HEK293 (cell line): ENCODE data around the gene FAM124A.

ENCODE experiments used
- CTCF ChIA-PET: fragments of 350-600 bp; formaldehyde crosslinking; extraction: SDS; loops from one replicate; lab custom pipeline; 2021; ENCODE audit warnings: antibody characterized with exemption; lab: Yijun Ruan, JAX
- POLR2A ChIA-PET: fragments of 300-600 bp; formaldehyde crosslinking; extraction: SDS; loops from one replicate; lab custom pipeline; 2020; ENCODE audit warnings: antibody characterized with exemption, inconsistent platforms; lab: Yijun Ruan, JAX
- H3K27ac ChIP-seq: fragments of 200-500 bp; sonication (Bioruptor generic); 2 replicates; pipeline ENCODE4 v1.5.1; 2014; ENCODE audit warnings: low read depth, low read length, control low read depth, inconsistent platforms; ENCODE audit errors: extremely low read depth
- H3K36me3 ChIP-seq, 2 experiments: fragments of 200-500 bp in 1 of 2; sonication (Bioruptor generic) in 1 of 2; 1 replicate in 1 of 2; 2 replicates in 1 of 2; pipeline ENCODE4 v1.5.1; 2014 to 2017; ENCODE audit warnings: inconsistent platforms in 2 of 2, low read length in 2 of 2; ENCODE audit not compliant: control insufficient read depth in 2 of 2, insufficient read depth in 1 of 2
- H3K4me1 ChIP-seq: fragments of 200-500 bp; sonication (Bioruptor generic); 2 replicates; pipeline ENCODE4 v1.5.1; 2014; ENCODE audit warnings: mild to moderate bottlenecking, low read length, inconsistent platforms; ENCODE audit not compliant: control insufficient read depth, insufficient read depth
- H3K4me3 ChIP-seq: 2 replicates; pipeline ENCODE4 v1.5.1; 2011; ENCODE audit warnings: low read depth, mild to moderate bottlenecking, control low read depth, low read length, moderate library complexity
- H3K9me3 ChIP-seq: fragments of 200-500 bp; sonication (Bioruptor generic); 2 replicates; pipeline ENCODE4 v1.5.1; 2014; ENCODE audit warnings: low read depth, low read length, inconsistent platforms; ENCODE audit not compliant: control insufficient read depth, insufficient read depth
- REPIN1 ChIP-seq: fragments of 450-650 bp; formaldehyde crosslinking; IDR thresholded peaks from 2 replicates; pipeline ENCODE4 v1.5.1; 2017; ENCODE audit warnings: missing biosample characterization, missing genetic modification characterization, low read depth
- ZBTB11 ChIP-seq: fragments of 450-650 bp; formaldehyde crosslinking; conservative IDR thresholded peaks from 2 replicates; pipeline ENCODE4 v1.5.1; 2016; ENCODE audit warnings: low read depth, missing biosample characterization, missing genetic modification characterization
- ZBTB21 ChIP-seq: fragments of 450-650 bp; formaldehyde crosslinking; IDR thresholded peaks from 2 replicates; pipeline ENCODE4 v1.5.1; 2017; ENCODE audit warnings: missing biosample characterization, missing genetic modification characterization
- ZBTB48 ChIP-seq: fragments of 450-650 bp; formaldehyde crosslinking; IDR thresholded peaks from 2 replicates; pipeline ENCODE4 v1.5.1; 2016; ENCODE audit warnings: missing biosample characterization, missing genetic modification characterization
- ZNF148 ChIP-seq: fragments of 450-650 bp; formaldehyde crosslinking; IDR thresholded peaks from 2 replicates; pipeline ENCODE4 v1.5.0; 2017; ENCODE audit warnings: missing biosample characterization, missing genetic modification characterization, borderline replicate concordance
- ZNF157 ChIP-seq: fragments of 450-650 bp; formaldehyde crosslinking; IDR thresholded peaks from 2 replicates; pipeline ENCODE4 v1.5.1; 2016; ENCODE audit warnings: missing biosample characterization, missing genetic modification characterization
- ZNF18 ChIP-seq: fragments of 450-650 bp; formaldehyde crosslinking; IDR thresholded peaks from 2 replicates; pipeline ENCODE4 v1.5.1; 2016; ENCODE audit warnings: missing biosample characterization, missing genetic modification characterization
- ZNF221 ChIP-seq: fragments of 450-650 bp; formaldehyde crosslinking; IDR thresholded peaks from 2 replicates; pipeline ENCODE4 v1.5.1; 2017; ENCODE audit warnings: missing biosample characterization, missing genetic modification characterization, borderline replicate concordance
- ZNF280C ChIP-seq: fragments of 450-650 bp; formaldehyde crosslinking; IDR thresholded peaks from 2 replicates; pipeline ENCODE4 v1.5.1; 2016; ENCODE audit warnings: missing biosample characterization, missing genetic modification characterization
- ZNF354C ChIP-seq: fragments of 450-650 bp; formaldehyde crosslinking; IDR thresholded peaks from 2 replicates; pipeline ENCODE4 v1.5.1; 2016; ENCODE audit warnings: missing biosample characterization, missing genetic modification characterization, low read depth, borderline replicate concordance
- ZNF416 ChIP-seq: fragments of 450-650 bp; formaldehyde crosslinking; IDR thresholded peaks from 2 replicates; pipeline ENCODE4 v1.5.1; 2016; ENCODE audit warnings: missing biosample characterization, missing genetic modification characterization
- ZNF423 ChIP-seq: fragments of 450-650 bp; formaldehyde crosslinking; IDR thresholded peaks from 2 replicates; pipeline ENCODE4 v1.5.1; 2016; ENCODE audit warnings: missing biosample characterization, missing genetic modification characterization
- ZNF544 ChIP-seq: fragments of 450-650 bp; formaldehyde crosslinking; IDR thresholded peaks from 2 replicates; pipeline ENCODE4 v1.5.0; 2017; ENCODE audit warnings: missing biosample characterization, missing genetic modification characterization
- ZNF585B ChIP-seq: fragments of 450-650 bp; formaldehyde crosslinking; IDR thresholded peaks from 2 replicates; pipeline ENCODE4 v1.5.1; 2016; ENCODE audit warnings: missing biosample characterization, missing genetic modification characterization
- ZNF596 ChIP-seq: fragments of 450-650 bp; IDR thresholded peaks from 2 replicates; pipeline ENCODE4 v1.5.0; 2018; ENCODE audit warnings: missing biosample characterization, mild to moderate bottlenecking, missing genetic modification characterization, moderate library complexity
- ZNF629 ChIP-seq: fragments of 450-650 bp; formaldehyde crosslinking; IDR thresholded peaks from 2 replicates; pipeline ENCODE4 v1.5.1; 2017; ENCODE audit warnings: missing biosample characterization, missing genetic modification characterization
- ZSCAN4 ChIP-seq: fragments of 450-650 bp; formaldehyde crosslinking; IDR thresholded peaks from 2 replicates; pipeline ENCODE4 v1.5.1; 2017; ENCODE audit warnings: missing biosample characterization, missing genetic modification characterization

Gene FAM124A

GRCh38 chr13:51240178-51240577 lies 18.0 kb downstream of the FAM124A start:
- H3K36me3 ChIP-seq, result no peaks in the 10 kb centered on the region
- no peak for TF ChIP-seq ZBTB21 (tag by site-specific recombination)
- no peak for TF ChIP-seq ZNF596 (tag by site-specific recombination)
- TF ChIP-seq ZBTB11 (tag by site-specific recombination), result no peak
- no peak for TF ChIP-seq ZNF157 (tag by site-specific recombination)
- TF ChIP-seq ZBTB48 (tag by site-specific recombination), result no peak
- TF ChIP-seq ZNF18, result no peak
- no peak for TF ChIP-seq REPIN1 (tag by site-specific recombination)
- no peak for TF ChIP-seq ZNF629 (tag by site-specific recombination)
- no peak for TF ChIP-seq ZNF544 (tag by site-specific recombination)
- no peak for TF ChIP-seq ZNF354C (tag by site-specific recombination)
- no peak for TF ChIP-seq ZNF416 (tag by site-specific recombination)
- TF ChIP-seq ZNF585B (tag by site-specific recombination), result no peak
- no peak for TF ChIP-seq ZNF423 (tag by site-specific recombination)
- no peak for TF ChIP-seq ZNF221 (tag by site-specific recombination)
- no peak for TF ChIP-seq ZSCAN4
- TF ChIP-seq, all 188 proteins: peak for 0
- Histone ChIP-seq H3K4me1 (no peaks in the 10 kb centered on the region), H3K27ac (no peak overlapping the region), H3K9me3 (no peaks in the 10 kb centered on the region), H3K4me3 (no peak overlapping the region)
- ChIA-PET CTCF (interaction anchor here (1.1 to 1.4 kb wide), 2 partner anchors 17 to 46 kb away, joined by 3 to 4 read pairs; no protein-coding TSS in a partner anchor), POLR2A (no interaction called here)

GRCh38 chr13:51240958-51241357 lies 18.8 kb downstream of the FAM124A start:
- POLR2A ChIA-PET, result no interaction called here
- no peaks in the 10 kb centered on the region for H3K36me3 ChIP-seq
- no peak overlapping the region for H3K27ac ChIP-seq
- H3K9me3 ChIP-seq, result no peaks in the 10 kb centered on the region
- no peaks in the 10 kb centered on the region for H3K4me1 ChIP-seq
- CTCF ChIA-PET, result no interaction called here
- no peak overlapping the region for H3K4me3 ChIP-seq
- TF ChIP-seq ZNF148 (no peak), ZNF280C (tag by site-specific recombination) (no peak)
